Thoracic aorta (tissue), 2 donors: Measurements from ENCODE around the gene SRSF1. TPM values are rescaled to one million over a fixed set of nuclear protein-coding genes. Genes with fewer than 3 reads are reported as not detected.

Source experiments
- ATAC-seq: fragments of 150-250 bp; one replicate; pipeline ENCODE4 v1.8.0; 2017; ENCODE audit warnings: low read depth; ENCODE audit not compliant: insufficient number of reproducible peaks, low FRiP score
- DNase-seq: peaks from one replicate; pipeline ENCODE4 v3.0.0-alpha.2; 2020; ENCODE audit warnings: low spot score
- H3K27ac ChIP-seq, 2 donors: fragments of 200-600 bp; sonication (generic); 1 replicate in 1 of 2; 2 replicates in 1 of 2; pipeline ENCODE4 v1.5.1; 2016; ENCODE audit warnings: mild to moderate bottlenecking in 2 of 2, moderate library complexity in 2 of 2
- H3K27me3 ChIP-seq: fragments of 200-600 bp; sonication (generic); replicated peaks from 2 replicates; pipeline ENCODE4 v1.6.0; 2016; ENCODE audit warnings: mild to moderate bottlenecking; ENCODE audit not compliant: insufficient read depth
- H3K36me3 ChIP-seq: fragments of 200-600 bp; sonication (generic); one replicate; pipeline ENCODE4 v1.5.1; 2016
- H3K4me1 ChIP-seq, 2 donors: fragments of 200-600 bp; sonication (generic); 1 replicate in 1 of 2; 2 replicates in 1 of 2; pipeline versions ENCODE4 v1.5.1 to v1.6.0; 2016; ENCODE audit warnings: low read depth in 2 of 2, mild to moderate bottlenecking in 1 of 2; ENCODE audit not compliant: control insufficient read depth in 1 of 2
- H3K4me3 ChIP-seq: fragments of 200-600 bp; sonication (generic); 2 replicates; pipeline ENCODE4 v1.5.1; 2016; ENCODE audit warnings: mild to moderate bottlenecking
- H3K9me3 ChIP-seq: fragments of 200-600 bp; sonication (generic); 2 replicates; pipeline ENCODE4 v1.5.1; 2016
- total RNA-seq, 2 donors: library from RNA; depleted of rRNA; stranded (reverse); fragments of >200 nt; gene quantifications; one replicate each; pipeline versions ENCODE4 v1.1.0 to v1.2.3, GENCODE V29; 2016
- TF ChIP-seq, protein P1 (sequence below): fragments of 200-600 bp; sonication (generic); IDR thresholded peaks from one replicate; pipeline ENCODE4 v1.5.1; 2019; ENCODE audit warnings: antibody characterized with exemption

The SRSF1 gene
- total RNA-seq, 2 donors from 2014 or later, result 132 to 220 TPM

DNA sequence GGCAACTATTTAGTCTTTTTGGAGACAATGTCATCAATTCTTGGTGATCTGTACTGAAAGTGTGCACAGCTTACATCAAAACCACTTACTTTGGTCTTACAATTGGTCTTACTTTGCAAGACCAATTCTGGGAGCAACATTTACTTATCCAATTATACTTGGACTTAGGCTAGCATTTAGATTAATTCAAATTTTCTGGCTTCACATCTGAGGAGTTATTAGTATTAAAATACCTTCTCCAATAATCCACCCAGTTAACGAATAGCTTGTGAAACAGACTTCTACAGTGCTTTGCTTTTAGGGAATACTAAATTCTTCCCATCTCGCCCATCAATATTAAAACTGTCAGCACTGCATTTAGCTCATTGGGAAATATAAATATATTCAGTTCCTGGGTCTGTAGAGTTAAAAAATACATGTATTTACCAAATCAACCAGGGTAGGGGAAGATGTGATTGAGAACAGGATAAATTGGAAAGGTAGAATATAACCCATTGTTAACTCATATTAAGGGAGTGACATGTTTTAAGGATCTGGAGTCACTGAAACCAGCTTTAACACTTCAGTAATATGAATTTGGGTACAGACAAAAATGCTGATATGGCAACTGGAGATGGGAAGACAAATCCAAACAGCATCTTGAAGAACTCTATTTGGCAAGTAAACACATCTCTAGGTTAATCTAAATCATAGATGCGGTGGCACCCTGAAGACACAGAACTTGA is 9.8 kb downstream of the SRSF1 start:
- Histone ChIP-seq H3K27ac (no peak overlapping the region), H3K36me3 (peaks cover under 1% of the 10 kb centered on the region), H3K4me3 (no peak overlapping the region), H3K4me1 (peaks cover 0 to 20% of the 10 kb centered on the region in 2 donors), H3K9me3 (no peaks in the 10 kb centered on the region), H3K27me3 (no peaks in the 10 kb centered on the region)
- ATAC-seq, result no peak
- DNase-seq, result no peak
- TF ChIP-seq, protein P1, sequence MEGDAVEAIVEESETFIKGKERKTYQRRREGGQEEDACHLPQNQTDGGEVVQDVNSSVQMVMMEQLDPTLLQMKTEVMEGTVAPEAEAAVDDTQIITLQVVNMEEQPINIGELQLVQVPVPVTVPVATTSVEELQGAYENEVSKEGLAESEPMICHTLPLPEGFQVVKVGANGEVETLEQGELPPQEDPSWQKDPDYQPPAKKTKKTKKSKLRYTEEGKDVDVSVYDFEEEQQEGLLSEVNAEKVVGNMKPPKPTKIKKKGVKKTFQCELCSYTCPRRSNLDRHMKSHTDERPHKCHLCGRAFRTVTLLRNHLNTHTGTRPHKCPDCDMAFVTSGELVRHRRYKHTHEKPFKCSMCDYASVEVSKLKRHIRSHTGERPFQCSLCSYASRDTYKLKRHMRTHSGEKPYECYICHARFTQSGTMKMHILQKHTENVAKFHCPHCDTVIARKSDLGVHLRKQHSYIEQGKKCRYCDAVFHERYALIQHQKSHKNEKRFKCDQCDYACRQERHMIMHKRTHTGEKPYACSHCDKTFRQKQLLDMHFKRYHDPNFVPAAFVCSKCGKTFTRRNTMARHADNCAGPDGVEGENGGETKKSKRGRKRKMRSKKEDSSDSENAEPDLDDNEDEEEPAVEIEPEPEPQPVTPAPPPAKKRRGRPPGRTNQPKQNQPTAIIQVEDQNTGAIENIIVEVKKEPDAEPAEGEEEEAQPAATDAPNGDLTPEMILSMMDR, result no peak

GRCh38 chr17:57995076-57995956 is 11.7 kb downstream of the SRSF1 start:
- Histone ChIP-seq H3K9me3 (no peaks in the 10 kb centered on the region), H3K36me3 (no peaks in the 10 kb centered on the region), H3K27me3 (no peaks in the 10 kb centered on the region), H3K27ac (peak overlapping the region in 1 of 2 donors; percentile 49), H3K4me1 (peaks cover 0 to 15% of the 10 kb centered on the region in 2 donors), H3K4me3 (no peak overlapping the region)
- DNase-seq (peak; percentile 9), ATAC-seq (peak; percentile 72)
- TF ChIP-seq, protein P1, result peak; percentile 77

- no peak overlapping the region for H3K4me3 ChIP-seq
- H3K27me3 ChIP-seq, result no peaks in the 10 kb centered on the region
- H3K4me1 ChIP-seq, result peaks cover 0 to 11% of the 10 kb centered on the region in 2 donors
- no peaks in the 10 kb centered on the region for H3K36me3 ChIP-seq
- ATAC-seq (no peak), DNase-seq (no peak)
- TF ChIP-seq, protein P1, result no peak
- H3K27ac ChIP-seq, result peak overlapping the region in 1 of 2 donors; percentile 25
- H3K9me3 ChIP-seq, result no peaks in the 10 kb centered on the region
Measured at GRCh38 chr17:57994436-57994835, 12.6 kb downstream of the SRSF1 start.

DNA sequence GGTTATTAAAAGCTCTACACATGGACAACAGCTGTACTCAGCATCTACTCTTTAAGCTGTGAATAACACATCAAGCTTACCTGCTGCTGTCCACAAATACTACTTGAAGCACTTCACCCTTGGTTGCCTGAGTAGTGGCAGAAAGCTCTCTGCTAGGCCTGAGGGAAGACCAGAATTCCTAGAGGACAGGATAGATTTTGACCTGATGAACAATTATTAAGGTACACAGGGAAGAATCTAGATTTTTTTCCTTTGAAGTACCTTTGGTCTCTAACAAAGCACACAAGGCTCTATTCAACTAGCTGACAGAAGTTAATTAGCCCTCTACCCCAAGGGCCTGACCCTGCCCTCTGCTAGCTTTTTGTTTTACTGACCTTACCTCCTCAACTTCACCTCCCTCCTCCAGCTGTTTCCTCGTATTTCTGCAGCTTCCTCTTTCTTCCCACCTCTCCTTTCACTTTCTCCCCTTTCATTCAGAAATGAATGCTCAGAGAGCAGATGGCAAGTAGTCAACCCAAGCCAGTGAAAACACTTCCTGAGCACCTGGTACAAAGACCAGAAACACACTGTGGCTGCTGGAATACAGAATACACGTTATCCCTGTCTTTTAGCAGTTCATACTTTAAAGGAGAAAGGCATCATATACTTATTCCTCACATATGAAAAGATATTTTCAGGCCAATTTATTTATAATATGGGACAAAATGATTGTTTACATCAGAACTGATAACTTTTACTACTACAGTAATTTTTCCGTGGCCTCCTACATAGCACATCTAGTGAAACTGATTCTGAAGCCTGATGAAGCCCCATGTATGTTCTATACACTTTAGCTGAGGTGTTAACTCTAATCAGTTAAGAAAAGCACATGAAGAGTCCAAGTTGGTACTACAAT is 13.3 kb downstream of the SRSF1 start:
- TF ChIP-seq, protein P1, result no peak
- no peak for DNase-seq
- ATAC-seq, result no peak
- H3K27ac ChIP-seq, result no peak overlapping the region
- H3K4me1 ChIP-seq, result peaks cover 0 to 17% of the 10 kb centered on the region in 2 donors
- no peak overlapping the region for H3K4me3 ChIP-seq
- no peaks in the 10 kb centered on the region for H3K27me3 ChIP-seq
- no peaks in the 10 kb centered on the region for H3K36me3 ChIP-seq
- no peaks in the 10 kb centered on the region for H3K9me3 ChIP-seq
